GM19025 (cell line): ENCODE data around the gene ANKMY1.

Experiments
- ATAC-seq: cut with Tn5 transposase; IDR thresholded peaks from one replicate; pipeline ENCODE4 v1.9.1; 2021; ENCODE audit warnings: mild to moderate bottlenecking, low read depth, moderate library complexity; ENCODE audit not compliant: unreplicated experiment

Gene ANKMY1

DNA sequence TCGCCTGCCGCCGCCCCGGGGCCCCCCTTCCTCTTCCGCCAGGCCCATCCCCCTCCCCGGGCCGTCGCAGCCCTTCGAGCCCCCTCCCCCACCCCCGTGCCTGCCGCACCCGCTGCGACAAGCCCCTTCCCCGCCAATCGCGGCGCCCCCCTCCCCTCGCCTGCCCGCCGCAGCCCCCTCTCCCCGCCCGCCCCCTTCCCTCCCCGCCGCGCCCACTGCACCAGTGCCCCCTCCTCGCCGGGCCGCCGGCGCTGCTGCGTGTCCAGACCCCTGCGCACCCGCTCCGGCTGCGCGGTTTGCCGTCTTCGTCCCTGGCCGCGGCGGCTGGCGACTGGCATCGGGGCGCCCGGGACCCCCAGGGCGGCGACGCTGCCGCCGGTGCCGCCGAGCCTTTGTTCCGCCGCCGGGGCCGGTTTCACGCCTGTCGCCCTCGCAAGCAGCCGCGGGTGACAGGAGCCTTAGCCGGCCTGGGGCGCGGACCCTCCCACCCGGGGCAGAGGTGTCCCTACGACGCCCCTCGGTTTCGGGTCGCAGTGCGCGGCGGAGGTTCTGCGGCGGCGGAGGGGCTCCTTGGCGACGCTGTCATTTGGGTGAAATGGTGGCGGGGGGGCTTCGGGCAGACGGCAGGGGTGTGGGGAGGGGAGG lies 104.2 kb downstream of the ANKMY1 start:
- no peak for ATAC-seq

DNA sequence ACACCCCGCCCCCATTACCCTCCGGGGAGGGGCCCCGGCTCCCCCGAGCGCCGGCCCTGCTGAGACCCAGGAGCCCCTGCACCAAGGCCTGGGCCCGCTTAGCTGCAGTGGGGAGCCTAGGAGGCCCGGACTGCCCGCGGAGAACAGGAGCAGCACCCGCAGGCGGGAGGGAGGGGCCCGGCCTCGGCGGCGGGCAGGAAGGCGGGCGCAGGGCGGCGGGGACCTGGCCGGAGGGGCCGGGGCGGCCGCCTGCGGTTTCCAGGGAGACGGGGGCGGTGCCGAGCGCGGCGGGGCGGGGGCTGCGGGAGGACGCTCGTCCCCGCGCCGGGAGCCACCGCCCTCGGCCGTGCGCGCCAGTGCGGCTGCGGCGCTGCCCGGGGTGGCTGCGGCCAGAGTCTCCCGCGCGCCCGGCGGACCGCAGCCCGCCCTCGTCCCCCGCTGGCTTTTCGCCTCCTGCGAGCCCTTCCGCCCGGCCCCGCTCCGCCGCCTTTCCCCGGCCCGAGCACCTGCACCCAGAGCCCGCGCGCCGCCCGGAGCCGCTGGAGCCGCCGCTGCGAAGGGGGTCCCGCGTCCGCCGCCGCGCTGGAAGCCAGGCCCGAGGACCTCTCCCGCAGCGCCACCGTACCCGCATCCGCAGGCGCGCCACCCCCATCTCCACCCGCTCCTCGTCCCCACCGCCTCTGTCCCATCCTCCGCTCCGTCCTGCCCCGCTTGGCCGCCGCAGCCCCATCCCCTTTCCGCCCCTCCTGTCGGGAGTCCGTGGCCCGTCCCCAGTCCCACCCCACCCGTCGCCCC lies 105.1 kb downstream of the ANKMY1 start:
- ATAC-seq = no peak

DNA sequence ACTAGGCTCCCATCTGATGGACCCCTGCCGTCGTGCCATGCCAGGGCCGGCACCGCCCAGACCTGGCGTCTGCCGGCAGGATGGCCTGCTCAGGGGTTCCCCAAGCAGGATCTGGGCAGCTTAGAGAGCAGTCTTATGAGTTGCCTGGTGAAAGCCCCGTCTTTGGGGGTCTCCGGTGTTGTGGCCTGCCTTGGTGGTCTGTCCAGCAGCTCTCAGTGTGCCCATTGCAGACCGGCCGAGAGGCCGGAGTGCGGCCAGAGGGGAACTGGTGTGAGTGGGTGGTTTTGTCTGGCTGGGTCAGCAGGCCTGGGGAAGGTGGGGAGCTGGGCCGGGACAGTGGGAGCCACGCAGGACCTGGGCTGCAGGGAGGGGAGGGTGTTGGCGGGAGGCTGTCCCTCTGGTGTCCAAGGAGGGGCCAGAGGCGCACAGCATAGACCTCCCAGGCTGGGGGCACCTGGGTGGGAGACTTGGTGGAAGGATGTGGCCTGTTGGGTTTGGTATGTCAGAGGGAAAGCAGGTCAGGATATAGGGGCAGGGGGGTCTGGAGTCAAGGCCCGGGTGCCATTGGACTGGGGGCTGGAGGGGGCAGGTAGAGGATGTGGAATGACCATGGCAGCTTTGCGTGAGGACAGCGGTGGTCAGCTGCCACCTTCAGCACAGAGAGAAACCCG lies 105.9 kb downstream of the ANKMY1 start:
- no peak for ATAC-seq

DNA sequence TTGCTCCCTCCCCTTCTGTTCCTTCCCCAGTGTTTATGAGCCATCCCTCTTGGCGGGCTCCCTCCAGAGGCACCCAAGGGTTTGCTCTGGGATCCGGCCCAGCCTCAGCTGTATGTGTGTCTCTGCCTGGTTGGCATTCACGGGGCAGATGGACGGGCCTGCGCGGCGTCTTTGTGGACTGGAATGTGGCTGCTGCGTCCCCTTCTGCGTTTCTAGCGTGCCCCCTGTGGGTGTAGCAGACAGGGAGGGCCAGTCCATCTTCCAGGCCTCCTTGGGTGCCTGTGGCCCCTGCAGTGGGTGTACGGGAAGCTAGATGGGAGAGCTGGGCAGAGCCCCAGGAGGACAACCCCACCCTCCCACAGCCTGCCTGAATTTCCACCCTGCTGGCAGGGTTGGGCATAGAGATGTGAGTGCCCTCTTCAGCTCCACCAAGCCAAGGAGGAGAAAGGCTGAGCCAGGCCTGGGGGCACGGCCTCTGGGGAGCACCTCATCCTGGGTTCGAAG lies 106.6 kb downstream of the ANKMY1 start:
- no peak for ATAC-seq

DNA sequence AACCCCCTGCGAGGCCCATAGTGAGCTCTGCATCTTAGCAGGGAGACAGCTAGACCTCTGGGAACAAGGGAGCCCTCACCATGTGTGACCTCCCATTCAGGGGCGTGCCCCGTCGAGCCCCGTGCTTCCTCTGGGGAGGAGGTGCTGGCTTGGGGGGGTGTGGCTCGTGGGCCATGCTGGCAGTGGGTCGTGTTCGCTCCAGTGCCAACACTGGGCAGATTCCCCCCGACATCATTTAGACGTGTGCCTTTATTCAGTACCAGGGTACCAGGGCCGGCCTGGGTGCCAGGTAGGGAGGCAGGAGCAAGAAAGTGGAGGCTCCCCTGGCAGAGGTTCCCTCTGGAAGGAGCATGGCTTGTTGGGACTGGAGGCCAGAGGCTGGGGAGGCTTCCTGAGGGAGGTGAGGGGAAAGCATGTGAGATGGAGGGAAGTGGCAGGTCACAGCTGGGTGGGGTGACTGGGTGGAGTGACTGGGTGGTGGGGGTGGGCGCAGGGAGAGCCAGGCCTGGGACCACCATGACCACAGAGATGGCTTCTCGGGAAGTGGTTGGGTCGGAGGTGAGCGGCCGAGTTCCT lies 107.2 kb downstream of the ANKMY1 start:
- ATAC-seq = no peak

DNA sequence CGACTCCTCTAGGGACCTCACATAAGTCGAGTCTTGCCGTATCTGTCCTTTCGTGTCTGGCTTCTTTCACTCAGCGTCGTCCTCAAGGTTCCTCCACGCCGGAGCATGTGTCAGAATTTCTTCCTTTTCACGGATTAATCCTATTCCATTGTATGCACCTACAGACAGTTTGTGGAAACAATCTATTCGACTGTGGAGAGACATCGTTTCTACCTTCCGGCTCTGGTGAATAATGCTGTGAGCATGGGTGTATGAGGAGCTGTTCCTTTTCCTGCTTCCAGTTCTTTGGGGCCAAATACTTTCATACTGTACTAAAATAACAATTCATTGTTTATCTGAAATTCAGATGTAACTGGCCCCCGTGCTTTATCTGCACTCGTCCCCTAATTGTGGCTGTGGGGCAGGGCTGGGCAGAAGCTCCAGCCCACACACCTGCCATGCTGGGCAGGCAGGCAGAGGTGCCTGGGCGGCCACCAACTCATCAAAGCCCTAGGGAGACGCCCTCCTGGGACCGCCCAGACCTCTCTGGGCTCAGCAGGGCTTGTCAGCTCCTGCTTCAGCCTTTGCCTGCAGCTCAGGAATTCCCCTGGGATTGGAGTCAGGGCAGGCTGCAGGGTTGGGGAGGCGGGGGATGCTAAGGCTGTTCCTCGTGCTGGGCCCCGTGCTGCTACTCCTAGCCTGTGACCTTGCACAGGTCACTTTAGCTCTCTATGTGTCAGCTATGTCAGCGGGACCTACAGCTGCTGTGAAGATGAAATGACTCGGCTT lies 107.8 kb downstream of the ANKMY1 start:
- ATAC-seq = no peak

DNA sequence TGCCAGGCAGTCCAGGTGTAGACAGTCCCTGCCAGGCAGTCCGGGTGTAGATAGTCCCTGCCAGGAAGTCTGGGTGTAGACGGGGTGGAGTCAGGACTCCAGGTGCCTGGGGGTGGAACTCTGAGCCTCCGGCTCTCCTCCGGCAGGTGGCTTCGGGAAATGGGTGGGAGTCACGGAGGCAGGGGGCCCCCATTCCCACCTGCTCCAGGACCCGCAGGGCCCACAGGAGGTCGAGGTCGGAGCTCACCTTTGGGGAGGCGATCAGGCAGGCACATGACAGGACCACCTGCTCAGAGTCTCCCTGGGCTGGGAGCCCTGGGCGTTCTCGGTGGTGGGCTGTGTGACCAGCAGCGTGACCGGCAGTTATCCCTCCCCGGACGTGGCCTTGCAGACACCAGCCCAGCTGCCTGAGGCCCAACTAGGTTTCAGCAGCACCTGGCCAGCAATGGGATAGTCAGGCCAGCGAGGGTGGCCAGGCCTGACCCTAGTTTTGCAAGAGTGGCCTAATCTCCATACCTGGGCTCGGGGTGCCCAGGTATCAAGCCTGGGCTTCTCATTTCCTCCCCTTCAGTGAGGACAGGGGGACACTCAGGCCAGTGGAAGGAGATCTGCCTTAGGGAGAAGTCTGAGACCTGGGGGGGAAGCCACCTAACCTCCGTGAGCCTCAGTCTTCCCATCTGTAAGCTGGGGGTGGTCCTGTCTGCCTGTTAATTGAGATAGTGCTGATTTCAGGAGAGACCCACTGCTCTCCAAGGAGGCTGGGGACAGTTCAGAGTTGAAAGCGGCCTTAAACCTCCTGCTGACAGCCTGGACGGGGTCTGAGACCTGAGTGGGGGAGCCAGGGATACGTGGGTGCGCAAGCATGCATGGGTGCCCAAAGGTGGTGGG lies 109.2 kb downstream of the ANKMY1 start:
- no peak for ATAC-seq

DNA sequence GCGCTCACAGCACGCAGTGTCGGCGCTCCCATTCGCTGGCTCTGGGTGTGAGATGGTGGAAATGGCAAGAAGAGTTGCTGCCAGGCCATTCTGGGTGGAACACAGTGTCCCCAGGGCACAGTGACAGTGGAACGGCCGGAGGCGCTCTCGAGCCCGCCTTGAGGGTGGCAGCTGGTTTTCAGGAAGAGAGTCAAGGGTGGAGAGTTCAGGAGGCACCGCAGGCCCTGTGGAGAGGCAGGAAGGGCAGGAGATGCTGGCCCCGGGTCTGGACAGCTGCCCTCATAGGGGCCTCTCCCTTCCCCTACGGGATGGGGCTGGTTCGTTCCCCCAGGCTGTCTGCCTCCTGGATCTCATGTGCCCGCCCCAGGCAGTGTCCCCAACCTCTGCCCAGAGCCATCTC lies 109.9 kb downstream of the ANKMY1 start:
- ATAC-seq = no peak

DNA sequence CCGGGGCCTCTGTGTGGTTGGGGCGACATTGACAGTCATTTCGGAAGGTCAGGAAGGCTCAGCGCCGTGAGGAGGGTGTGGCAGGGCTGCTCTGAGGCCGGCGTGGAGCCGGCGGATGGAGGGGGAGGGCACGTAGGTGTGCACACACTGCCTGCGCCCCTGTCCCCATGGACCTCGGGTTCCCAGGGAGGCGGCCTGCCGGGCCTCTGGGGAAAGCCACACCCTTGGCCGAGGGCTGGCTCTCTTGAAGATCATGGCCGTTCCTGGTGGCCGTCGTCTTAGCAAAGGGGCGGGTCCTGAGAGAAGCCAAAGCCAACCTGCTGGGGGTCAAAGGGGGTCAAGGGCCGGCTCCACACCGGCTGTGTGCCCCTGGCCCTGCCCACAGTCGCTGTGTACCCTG lies 110.5 kb downstream of the ANKMY1 start:
- ATAC-seq = no peak

DNA sequence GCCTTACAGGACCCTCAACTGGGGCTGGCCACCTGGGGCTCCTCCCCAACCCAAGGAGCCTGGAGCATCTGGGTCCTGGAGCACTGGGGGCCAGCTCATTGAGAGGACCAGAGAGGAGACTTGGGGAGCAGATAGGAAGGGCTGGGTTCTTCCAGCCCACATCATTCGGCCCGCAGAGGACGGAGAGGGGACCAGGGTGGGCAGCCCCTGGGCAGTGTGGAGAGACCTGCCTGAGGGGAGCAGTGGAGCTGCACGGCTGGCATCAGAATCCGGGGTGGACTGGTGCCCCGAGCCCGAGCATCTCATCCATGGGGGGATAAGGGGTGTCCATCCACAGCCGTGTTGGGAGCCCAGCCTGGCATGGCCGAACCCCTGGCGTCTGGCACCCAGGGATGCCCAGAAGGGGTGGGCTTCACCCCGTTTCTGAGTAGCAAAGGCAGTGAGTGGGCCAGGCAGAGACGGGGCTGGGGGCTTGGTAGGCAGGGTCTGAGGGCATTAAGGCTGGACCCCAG lies 111.1 kb downstream of the ANKMY1 start:
- no peak for ATAC-seq

DNA sequence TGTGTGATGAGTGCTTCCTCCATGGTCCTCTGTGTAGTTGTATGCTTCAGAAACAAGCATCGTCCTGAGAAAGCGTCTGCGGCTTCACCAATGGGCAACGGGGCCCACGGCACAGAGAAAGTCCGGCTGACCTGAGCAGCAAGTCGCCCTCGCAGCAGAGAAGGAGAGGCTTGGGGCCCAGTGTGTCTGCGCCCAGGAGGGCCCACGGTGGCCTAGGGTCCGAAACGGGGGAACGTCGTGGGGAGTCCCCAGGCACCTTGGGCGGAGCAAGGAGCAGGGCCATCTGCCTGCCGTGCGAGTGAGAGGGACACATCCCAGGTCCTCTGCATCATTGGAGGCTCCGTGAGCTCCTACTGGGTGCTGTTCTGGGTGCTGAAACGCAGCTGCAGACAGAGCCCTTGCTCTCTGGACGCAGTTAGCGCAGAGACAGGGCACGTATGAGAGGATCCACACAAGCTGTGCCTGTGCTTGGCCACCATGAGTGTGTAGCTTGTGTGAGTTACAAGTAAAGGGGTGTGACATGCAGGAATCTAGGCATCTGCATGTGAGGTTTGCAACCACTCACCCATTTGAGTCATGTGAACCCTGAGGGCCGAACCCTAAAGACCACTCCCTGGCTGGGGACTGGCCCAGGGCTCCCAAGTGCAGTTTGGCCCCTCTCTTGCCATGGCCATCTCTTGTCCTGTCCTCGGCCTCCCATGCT lies 111.7 kb downstream of the ANKMY1 start:
- no peak for ATAC-seq

DNA sequence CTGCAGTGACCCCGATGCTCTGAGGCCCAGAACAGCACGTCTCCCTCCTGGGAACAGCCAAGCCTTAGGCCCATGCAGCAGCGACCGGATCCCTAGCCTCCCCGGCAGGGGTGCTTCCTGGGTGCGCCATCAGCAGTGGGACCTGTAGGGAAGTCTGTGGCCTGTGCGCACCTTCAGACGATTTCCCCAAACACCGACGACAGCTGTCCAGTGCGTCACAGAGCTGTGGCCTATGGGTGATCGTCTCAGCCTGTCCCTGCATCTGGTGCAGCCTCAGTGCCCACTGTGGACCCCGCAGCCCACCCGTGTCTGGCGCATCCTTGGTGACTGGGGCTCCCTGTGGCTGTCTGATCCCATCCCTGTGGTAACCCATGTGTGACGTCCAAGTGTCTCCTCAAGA lies 113.3 kb downstream of the ANKMY1 start:
- ATAC-seq = no peak

DNA sequence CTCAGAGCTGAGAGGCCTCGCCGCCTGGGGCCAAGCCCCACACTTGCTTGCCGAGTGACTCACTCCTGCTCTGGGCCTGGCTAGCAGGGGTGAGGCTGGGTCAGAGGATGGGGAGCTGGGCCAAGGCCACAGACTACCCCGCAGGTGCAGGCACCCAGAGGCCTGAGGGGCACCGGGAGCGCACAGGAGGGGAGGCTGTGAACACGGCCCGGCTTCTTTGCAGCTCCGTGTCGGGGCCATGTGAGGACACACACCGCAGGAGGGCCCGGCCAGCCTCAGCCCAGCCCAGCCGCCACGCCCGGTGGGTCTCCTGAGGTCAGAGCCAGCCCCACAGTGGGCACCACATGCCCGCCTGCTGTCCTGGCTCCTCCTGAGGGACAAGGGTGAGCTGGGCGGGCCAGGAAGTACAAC lies 113.9 kb downstream of the ANKMY1 start:
- ATAC-seq = no peak

DNA sequence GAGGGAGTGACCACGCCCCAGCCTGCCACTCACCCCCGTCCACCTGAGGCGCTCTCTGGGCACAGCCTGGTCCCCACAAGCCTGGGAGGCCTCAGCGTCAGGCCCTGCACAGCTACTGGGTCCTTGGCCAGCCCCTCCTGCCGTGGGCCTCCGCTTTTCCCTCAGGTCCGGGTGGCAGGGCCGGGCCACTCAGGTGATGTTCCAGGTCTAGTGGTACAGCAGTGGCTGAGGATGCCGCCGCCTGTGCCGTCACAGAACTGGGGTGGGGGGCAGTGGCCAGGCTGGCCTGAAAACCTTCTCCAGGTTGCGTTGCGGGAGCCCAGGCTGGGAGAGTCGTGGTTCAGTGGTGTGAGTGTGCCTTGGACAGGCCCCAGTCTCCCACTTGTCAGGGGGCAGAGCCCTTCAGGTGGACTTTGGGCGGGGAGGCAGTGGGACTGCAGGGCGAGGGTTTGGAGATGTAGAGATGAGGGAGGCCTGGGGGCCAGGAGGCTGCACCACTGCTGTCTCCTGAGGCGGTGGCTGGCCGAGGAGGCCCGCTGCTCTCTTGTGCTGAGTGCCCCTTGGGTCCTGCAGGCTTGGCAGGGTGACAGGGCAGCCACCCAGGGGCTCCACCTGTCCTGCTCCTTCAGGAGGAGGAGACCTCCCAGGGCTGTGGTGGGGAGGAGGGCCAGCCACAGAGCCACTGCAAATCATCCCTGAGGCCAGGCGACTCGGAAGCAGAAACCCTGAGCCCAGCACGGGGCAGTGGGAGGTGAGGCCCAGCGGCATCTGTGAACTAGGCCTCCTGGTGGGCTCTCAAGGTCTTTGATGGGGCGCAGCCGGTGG lies 114.7 kb downstream of the ANKMY1 start:
- no peak for ATAC-seq

DNA sequence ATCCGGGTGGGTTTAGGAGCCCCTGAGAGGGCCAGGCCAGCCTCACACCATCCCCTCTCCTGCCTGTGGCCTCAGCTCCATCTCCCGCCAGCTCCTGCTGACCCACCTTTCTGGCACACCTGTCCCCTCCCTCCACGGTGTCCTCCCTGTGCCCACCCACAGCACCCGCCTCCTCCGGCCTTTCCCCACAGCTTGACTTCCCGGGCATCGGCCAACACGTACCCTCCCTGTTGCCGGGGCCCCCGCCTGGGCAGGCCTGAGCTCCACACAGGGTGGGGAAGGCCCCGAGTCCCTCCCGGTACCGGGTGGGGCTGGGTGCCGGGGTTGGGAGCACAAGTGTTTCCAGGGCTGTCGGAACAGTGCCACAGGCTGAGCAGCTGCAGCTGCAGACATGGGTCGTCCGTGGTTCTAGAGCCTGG lies 115.8 kb downstream of the ANKMY1 start:
- ATAC-seq = no peak

DNA sequence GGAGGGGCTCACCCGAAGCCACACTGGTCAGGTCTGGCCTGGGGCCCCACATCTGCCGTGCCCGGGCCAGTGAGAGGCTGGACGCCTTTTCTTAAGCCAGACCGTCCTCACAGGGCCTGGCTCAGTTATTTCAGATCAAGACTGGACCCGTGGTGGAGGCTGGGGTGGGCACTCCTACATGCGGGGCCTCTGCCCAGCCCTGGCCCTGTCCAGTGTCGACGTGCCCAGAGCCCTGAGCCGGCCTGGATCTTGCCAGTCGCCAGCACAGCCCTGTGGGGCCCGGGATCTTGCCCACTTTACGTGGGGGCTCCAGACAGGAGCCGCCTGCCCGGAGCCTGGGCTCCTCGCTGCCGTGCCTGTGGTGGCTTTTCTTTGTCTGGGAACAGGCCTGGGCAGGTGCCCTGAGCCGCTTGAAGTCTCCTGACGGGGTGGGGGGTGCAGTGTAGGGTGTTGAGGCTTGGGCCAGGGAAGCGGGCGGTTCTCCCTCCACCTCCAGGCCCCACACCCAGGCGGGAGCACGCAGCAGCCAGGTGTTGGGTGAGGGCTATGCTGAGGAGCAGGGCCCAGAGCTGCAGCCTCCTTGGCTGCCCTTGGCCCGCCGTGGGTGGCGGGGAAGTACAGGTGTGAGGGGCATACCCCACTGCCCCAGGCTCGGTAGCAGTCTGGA lies 116.3 kb downstream of the ANKMY1 start:
- ATAC-seq = no peak

DNA sequence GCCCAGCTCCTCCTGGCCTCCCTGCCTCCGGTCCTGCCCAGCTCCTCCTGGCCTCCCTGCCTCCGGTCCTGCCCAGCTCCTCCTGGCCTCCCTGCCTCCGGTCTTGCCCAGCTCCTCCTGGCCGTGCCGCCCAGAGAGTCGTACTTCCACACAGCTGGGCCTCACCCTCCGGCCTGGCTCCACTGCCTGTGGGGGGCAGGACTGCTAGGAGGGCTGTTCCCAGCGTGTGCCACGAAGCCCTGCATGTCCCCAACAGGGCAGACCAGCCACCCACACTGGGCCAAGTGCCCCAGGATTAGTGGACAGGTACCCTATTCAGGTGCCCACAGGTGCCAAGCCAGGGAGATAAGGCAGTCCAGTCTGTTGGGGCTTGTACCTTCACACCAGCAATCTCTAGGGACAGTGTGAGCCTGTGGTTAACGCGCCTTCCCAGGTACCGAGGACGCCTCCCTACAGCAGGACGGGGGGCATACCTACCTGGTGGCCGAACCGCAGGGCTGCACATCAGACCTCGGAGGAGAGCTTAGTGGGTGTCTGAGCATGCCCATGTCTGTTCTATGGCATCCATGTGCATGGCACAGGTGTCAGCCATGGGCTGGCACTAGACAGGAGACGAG lies 117.0 kb downstream of the ANKMY1 start:
- no peak for ATAC-seq
